Measurements from ENCODE around the gene FAM53C.
"Not testable (repeated sequence)": the region's sequence is repeated elsewhere in the genome, so short reads cannot be mapped to it uniquely, and the experiment has no call there.

Gene FAM53C

DNA sequence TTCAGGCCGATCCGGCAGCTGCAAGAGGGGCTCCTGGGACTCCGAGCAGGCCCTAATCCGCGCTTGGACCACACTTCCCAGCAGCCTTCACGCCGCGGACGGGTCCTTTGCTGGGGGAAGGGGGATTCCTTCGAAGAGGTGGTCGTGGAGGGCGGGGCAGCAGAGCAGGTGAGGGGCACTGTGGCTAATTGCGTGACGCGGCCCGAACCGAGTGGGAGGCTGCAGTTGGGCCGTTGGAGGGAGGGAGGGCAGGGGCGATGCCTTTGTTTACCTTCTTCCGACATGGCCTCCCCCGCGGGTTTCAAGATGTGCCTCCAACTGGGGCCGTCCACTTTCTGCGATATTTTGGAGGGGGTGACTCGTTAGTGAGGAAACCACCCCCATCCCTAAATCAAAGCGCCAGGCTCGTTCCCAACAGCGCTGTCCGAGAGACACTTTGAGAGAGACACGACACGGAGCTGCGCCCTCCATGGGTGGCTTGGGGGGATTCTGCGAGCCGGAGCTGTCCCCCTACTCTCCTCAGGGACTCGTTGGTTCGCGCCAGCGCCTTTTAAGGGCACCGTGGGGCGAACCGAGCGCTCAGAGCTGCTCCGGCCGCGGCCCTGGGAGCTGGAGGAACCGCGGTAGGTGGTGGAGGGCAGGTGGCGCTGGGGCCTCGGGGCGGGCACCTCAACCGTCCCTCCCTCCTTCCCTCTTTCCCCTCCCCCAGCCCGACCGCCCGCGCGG is at the start of gene FAM53C:
FAM53C (plus strand) TSS at position 582 of the 726 bp plus-strand sequence. CDS start 3,070 bp downstream, outside the sequence.
- DNase-seq (ENCODE audit: low spot score), result peak; percentile 92

DNA sequence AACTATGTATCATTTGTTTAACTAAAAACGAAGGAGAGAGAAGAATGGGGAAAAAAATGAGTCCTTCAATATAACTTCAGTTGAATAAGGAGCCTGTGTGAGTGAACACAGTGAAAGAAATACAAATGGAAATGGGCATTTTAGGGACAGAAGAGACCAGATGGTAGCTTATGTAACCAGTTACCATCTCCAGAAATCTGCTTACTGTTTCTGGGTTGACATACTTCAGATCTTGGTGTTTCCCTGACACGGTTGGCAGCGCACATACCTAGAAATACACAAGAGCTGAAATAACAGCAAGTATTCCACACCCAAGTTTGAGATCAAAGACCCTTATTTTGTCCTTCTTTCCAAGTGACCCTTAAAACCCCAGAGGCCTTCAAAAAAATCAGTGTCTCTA is 48.8 kb upstream of the FAM53C start:
- DNase-seq (ENCODE audit: low spot score), result no peak

DNA sequence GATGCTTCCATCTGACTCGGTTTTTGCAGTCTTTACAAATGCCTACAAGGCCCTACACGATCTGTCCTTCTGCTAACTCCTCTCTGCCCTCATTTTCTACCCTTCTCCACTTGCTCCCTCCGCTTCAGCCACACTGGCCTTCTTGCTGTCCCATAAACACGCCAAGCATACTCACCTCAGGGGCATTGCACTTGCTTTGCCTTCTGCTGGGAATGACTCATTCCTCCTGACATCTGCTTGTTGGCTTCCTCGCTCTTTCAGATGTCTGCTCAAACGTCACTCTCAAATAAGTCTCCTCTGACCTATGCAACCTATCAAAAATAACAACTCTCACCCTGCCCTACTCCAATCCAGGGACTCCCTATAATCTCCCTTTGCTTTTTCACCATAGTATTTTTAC is 34.7 kb upstream of the FAM53C start:
- DNase-seq (ENCODE audit: low spot score), result peak; percentile 27

DNA sequence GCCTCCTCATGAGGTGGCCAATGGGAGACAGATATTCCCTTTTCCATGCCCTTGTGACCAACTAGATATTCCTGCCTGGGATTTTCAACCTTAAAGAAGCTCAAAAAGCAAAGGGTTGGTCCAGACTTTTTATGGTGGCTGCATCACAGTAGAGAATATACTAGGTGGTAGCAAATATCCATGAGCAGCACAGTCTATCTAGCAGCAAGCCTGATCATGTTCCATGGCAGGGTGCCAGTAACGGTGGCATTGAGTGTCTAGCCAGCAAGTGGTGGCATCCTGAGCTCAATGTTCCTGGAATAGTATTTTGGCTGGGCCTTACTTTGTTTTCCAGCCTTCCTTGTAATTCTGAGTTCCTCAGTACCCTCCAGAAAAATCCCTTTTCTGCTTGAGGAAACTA is 32.3 kb upstream of the FAM53C start:
- no peak for DNase-seq (ENCODE audit: low spot score)

- no peak for DNase-seq (ENCODE audit: low spot score)
Measured at GRCh38 chr5:138315751-138316278, 22.3 kb upstream of the FAM53C start.

DNA sequence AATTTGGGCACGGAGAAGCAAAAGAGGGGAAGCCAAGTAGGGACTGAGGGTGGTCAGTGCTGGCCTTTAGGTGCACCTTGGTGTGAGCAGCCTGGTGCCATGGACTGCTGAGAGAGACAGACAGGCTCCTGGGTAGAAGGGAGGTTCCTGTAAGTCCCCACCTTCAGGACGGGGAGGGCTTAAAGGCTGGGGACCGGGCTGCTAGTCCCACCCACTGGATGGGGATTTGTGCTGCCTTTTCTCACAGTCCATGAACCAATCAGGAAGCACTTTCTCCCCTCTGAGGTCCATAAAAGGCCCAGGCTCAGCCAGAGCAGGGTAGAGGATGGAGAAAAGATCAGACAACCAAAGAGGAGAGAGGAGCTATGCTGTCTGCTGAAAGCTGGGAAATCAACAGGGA is 21.7 kb upstream of the FAM53C start:
- no peak for DNase-seq (ENCODE audit: low spot score)

GRCh38 chr5:138318211-138318610 is 19.9 kb upstream of the FAM53C start:
- not testable (repeated sequence) for DNase-seq (ENCODE audit: low spot score)

GRCh38 chr5:138330813-138331448 is 7.1 kb upstream of the FAM53C start:
- DNase-seq (ENCODE audit: low spot score), result no peak

GRCh38 chr5:138331449-138332368 is 6.4 kb upstream of the FAM53C start, which contains the start of gene CDC25C:
CDC25C (minus strand) TSS chr5:138331804; CDS start chr5:138331180, 624 bp downstream.
- DNase-seq (ENCODE audit: low spot score), result peak; percentile 98

DNA sequence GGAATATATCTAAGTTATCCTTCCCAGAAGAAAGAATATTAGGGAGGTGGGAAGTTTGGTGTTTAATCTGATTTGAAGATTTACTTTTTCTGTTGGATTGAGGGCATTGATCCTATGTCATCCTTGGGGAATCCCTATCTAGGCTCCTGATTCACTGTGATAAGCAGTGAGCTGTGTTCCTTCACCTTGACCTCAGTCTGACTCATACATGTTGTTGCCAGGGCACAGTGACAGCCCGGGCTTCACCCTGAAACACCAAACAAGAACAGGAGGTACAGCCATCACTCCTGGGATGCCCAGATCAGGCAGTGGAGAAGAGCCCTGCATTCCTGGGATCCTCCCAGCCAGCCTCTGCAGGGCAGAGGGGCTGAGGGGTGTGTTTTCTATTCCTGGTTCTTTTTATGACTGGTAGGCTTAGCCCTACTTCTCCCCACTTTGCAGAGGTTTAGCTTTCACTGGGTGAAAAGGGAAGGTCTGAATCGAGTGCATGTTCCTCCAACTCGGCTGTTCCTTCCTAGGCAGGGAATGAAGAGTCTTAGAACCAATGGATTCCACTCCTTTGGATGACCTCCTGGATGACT is 3.1 kb upstream of the FAM53C start:
- no peak for DNase-seq (ENCODE audit: low spot score)

DNA sequence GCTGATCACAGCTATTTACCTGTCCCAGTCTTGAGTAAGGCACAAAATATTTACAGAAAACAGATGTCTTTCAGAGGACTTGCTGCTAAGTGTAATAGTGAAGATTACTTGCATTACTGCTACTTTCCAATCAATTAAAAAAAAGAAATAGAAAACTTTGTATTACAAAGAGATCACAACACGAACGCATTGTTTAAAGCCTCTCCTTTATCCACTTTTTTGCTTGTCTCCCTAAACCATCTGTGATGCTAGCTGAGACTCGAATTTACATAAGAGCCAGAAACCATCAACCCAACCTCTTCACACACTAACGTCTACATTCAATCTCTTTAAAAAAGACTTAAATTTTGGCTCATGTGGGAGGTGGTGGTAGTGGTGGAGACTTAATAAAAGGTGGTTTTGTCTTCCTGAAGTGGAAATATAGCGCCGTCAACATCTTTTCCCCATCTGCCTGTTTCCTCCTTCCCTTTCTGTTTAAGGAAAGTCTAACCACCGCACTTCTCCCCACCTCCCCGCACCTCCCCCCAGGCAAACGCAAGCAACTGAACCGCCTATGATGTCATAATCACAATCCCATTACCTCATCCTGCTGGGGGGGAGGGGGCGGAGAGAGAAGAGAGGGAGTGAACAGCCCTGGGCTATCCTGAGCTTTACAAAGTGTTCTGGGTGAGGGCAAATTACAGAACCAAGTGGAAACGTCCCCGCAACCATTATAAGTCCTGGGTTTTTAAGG is 948 bp upstream of the FAM53C start:
- DNase-seq (ENCODE audit: low spot score), result peak; percentile 85

DNA sequence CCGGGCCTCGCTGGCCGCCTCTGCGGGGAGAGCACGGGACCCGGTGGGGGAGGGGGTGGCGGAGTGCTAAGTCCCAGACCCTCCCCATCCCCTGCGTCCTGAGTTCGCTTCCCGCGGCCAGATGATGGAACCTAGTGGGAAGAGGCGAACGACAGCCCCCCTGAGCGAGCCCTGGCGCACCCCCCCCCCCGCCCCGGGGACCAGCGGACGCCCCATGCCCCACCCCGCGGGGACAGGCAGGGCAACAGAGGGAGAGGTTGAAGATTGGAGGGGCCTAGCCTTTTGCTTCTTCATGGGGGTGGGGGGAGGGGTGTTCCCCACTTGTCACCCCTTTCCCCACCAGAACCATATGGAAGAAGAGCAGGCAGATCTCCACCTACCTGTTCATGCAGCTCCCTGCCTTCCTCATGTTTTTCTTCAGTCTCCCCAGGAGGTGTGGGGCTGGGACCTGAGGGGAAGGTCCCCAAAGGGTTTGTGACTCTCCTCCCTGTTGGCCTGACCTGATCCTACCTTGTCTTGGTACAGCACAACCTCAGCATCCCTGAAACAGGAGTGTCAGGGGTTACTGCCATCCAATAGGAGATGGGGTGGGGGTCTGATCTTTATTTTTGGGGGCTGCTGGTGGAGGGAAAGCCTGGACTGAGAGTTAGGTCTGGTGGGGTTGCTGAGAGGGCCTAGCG is 485 bp downstream of the FAM53C start:
- DNase-seq (ENCODE audit: low spot score), result no peak

GRCh38 chr5:138339091-138339456 is 1.0 kb downstream of the FAM53C start:
- DNase-seq (ENCODE audit: low spot score), result peak; percentile 23

DNA sequence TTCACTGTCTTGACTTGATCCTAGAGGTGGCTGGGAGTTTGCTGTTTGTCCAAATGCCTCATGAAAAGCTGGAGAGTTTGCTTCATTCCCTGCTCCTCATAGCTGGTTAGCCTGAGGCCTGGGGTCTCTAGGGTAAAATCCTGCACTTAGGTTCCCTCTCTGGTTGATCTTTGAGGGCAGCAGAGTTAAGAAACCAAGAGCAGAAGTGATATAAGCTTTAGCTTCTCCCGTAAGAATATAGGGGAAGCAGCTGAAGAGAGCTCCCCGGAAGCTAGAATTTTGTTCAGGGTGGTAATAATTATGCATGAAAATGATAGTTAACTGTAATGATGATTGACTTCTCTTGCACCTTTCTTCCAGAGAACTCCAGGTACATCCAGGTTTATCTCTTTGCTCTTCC is 1.4 kb downstream of the FAM53C start:
- DNase-seq (ENCODE audit: low spot score), result no peak

- no peak for DNase-seq (ENCODE audit: low spot score)
Measured at GRCh38 chr5:138340008-138340407, 1.9 kb downstream of the FAM53C start.

DNA sequence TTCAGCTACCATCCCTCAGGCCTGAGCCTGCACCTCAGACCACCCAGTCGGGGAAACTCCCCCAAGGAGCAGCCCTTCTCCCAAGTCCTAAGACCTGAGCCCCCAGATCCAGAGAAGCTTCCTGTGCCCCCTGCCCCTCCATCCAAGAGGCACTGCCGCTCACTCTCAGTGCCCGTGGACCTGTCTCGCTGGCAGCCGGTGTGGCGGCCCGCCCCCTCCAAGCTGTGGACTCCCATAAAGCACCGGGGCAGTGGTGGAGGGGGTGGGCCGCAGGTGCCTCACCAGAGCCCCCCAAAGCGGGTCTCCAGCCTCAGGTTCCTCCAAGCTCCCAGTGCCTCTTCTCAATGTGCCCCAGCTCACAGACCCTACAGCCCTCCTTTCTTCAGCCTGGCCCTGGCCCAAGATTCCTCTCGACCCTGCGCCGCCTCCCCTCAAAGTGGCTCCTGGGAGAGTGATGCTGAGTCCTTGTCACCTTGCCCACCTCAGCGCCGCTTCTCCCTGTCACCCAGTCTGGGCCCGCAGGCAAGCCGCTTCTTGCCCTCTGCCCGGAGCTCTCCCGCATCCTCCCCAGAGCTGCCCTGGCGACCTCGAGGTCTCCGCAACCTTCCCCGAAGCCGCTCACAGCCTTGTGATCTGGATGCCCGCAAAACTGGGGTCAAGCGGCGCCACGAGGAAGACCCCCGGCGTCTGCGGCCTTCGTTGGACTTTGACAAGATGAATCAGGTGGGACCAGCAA is 7.0 kb downstream of the FAM53C start:
- DNase-seq (ENCODE audit: low spot score), result no peak

DNA sequence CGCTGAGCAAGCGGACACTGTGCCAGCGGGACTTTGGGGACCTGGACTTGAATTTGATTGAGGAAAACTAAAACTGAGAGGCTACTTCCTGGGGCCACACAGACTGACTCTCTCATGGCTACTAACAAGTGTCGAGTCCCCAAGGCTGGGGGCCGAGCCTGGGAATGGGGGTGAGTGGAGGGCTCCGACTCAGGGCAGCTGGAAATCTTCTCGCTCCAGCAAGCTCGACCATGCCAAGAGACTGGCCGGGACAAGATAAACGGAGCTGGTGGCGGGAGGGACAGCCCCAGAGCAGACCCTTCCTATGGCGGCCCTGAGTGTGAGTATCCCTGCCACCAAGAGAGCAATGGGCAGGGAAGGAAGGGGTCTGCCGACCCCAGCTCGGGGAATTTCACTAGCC is 8.8 kb downstream of the FAM53C start:
- DNase-seq (ENCODE audit: low spot score), result no peak

DNA sequence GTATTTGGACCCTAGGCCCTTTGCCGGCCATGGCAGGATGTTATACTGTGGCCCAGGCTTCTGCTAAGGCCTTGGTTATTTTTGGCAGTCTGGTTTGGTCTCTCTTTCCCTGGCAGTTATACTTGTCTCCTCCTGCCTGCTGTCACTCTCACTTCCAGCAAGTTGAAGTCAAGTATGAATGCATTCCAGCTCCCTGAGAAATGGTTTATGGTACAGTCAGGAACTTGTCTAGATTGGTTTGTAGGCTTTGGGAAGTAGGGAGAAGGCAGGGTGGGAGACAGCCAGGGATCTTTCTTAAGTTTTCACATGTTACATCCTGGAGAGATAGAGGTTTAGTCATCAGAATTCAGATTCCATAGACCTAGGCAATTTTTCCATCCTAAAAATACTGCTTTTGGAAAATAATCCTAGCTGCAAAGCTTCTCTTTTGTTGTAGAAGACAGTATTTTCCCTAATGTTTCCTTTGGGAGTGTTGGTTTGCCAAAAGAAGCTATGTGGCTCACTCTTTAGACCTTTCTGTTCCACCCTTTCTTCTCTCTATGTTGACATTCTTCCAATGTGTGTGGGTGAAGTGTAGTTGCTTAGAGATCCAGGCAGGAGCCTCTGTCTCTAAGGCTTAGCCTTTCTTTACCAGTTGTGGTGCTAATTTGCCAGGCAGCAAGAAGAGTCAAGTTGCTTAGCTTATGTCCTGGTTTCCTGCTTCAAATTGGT is 11.9 kb downstream of the FAM53C start:
- DNase-seq (ENCODE audit: low spot score), result peak; percentile 16

- DNase-seq (ENCODE audit: low spot score), result no peak
Measured at GRCh38 chr5:138350563-138350890, 12.5 kb downstream of the FAM53C start.

Measured in GM03348 (cell line).